GM18498 (cell line): ENCODE measurements around the gene FOXG1.

Experiments used
- ATAC-seq: cut with Tn5 transposase; IDR thresholded peaks from one replicate; pipeline ENCODE4 v1.9.1; 2021; ENCODE audit warnings: mild to moderate bottlenecking, moderate library complexity; ENCODE audit not compliant: unreplicated experiment

FOXG1 gene

GRCh38 chr14:28761438-28762291 is 4.9 kb upstream of the FOXG1 start:
- ATAC-seq = no peak

GRCh38 chr14:28762303-28762954 is 4.2 kb upstream of the FOXG1 start:
- ATAC-seq = no peak

GRCh38 chr14:28762955-28763326 is 3.6 kb upstream of the FOXG1 start:
- no peak for ATAC-seq

- no peak for ATAC-seq
These were observed 2.8 kb upstream of the FOXG1 start for GRCh38 chr14:28763751-28764256.

GRCh38 chr14:28764257-28765160 is 2.1 kb upstream of the FOXG1 start:
- no peak for ATAC-seq

GRCh38 chr14:28765169-28765830 is 1.3 kb upstream of the FOXG1 start:
- no peak for ATAC-seq

- no peak for ATAC-seq
These were observed 637 bp upstream of the FOXG1 start for GRCh38 chr14:28765831-28766468.

- no peak for ATAC-seq
These were observed 654 bp downstream of the FOXG1 start for GRCh38 chr14:28767030-28767852.

- no peak for ATAC-seq
These were observed 1.5 kb downstream of the FOXG1 start for GRCh38 chr14:28767853-28768741.

GRCh38 chr14:28769276-28769880 is 2.8 kb downstream of the FOXG1 start:
- ATAC-seq = no peak

GRCh38 chr14:28770061-28770460 is 3.5 kb downstream of the FOXG1 start:
- ATAC-seq = no peak

- no peak for ATAC-seq
These were observed 4.0 kb downstream of the FOXG1 start for GRCh38 chr14:28770630-28771029.

- ATAC-seq = no peak
These were observed 4.6 kb downstream of the FOXG1 start for GRCh38 chr14:28771168-28771567.

GRCh38 chr14:28772613-28773012 is 6.0 kb downstream of the FOXG1 start:
- ATAC-seq = no peak

- no peak for ATAC-seq
These were observed 6.6 kb downstream of the FOXG1 start for GRCh38 chr14:28773176-28773575.

GRCh38 chr14:28773861-28774691 is 7.5 kb downstream of the FOXG1 start:
- ATAC-seq = no peak
